ENCODE measurements around the gene PDGFRB. TPM values are rescaled to one million over a fixed set of nuclear protein-coding genes. Genes with fewer than 3 reads are reported as not detected.

Gene PDGFRB
- polyA plus RNA-seq, 1 experiment, result 276 TPM

GRCh38 chr5:150104550-150104870 lies 51.1 kb downstream of the PDGFRB start:
- POLR2A ChIA-PET, result no interaction called here
- no peak for DNase-seq (ENCODE audit: low read depth)
- no peak for TF ChIP-seq CTCF (IDR thresholded peaks at IDR 0.05; ENCODE audit: insufficient read depth, low read depth, low read length)
- no peak overlapping the region for H3K4me3 ChIP-seq (ENCODE audit: low read depth, low read length)
- CTCF ChIA-PET, result no interaction called here
- H3K27me3 ChIP-seq (ENCODE audit: control insufficient read depth, insufficient read depth, low read length), result no peaks in the 10 kb centered on the region
- no peaks in the 10 kb centered on the region for H3K36me3 ChIP-seq (ENCODE audit: control insufficient read depth, insufficient read depth, low read length)

- TF ChIP-seq CTCF (IDR thresholded peaks at IDR 0.05; ENCODE audit: insufficient read depth, low read depth, low read length), result no peak
- CTCF ChIA-PET, result interaction anchor here (1.3 kb wide), 1 partner anchor 8 kb away, joined by 5 read pairs; no protein-coding TSS in a partner anchor
- Histone ChIP-seq H3K27me3 (ENCODE audit: control insufficient read depth, insufficient read depth, low read length) (no peaks in the 10 kb centered on the region), H3K4me3 (ENCODE audit: low read depth, low read length) (no peak overlapping the region), H3K36me3 (ENCODE audit: control insufficient read depth, insufficient read depth, low read length) (no peaks in the 10 kb centered on the region)
- POLR2A ChIA-PET, result no interaction called here
- no peak for DNase-seq (ENCODE audit: low read depth)
Measured at GRCh38 chr5:150103678-150104549, 51.7 kb downstream of the PDGFRB start.

GRCh38 chr5:150101023-150101422 lies 54.6 kb downstream of the PDGFRB start:
- Histone ChIP-seq H3K36me3 (ENCODE audit: control insufficient read depth, insufficient read depth, low read length) (no peaks in the 10 kb centered on the region), H3K27me3 (ENCODE audit: control insufficient read depth, insufficient read depth, low read length) (peaks cover 2% of the 10 kb centered on the region; the same call in 1 of the 2 replicates), H3K4me3 (ENCODE audit: low read depth, low read length) (no peak overlapping the region)
- TF ChIP-seq CTCF (IDR thresholded peaks at IDR 0.05; ENCODE audit: insufficient read depth, low read depth, low read length), result no peak
- POLR2A ChIA-PET, result no interaction called here
- DNase-seq (ENCODE audit: low read depth), result no peak
- CTCF ChIA-PET, result no interaction called here

GRCh38 chr5:150097152-150097551 lies 58.5 kb downstream of the PDGFRB start:
- Histone ChIP-seq H3K36me3 (ENCODE audit: control insufficient read depth, insufficient read depth, low read length) (no peaks in the 10 kb centered on the region), H3K27me3 (ENCODE audit: control insufficient read depth, insufficient read depth, low read length) (peaks cover 2% of the 10 kb centered on the region; the same call in 1 of the 2 replicates), H3K4me3 (ENCODE audit: low read depth, low read length) (no peak overlapping the region)
- no peak for DNase-seq (ENCODE audit: low read depth)
- no peak for TF ChIP-seq CTCF (IDR thresholded peaks at IDR 0.05; ENCODE audit: insufficient read depth, low read depth, low read length)
- POLR2A ChIA-PET, result no interaction called here
- CTCF ChIA-PET, result interaction anchor here (1.5 kb wide), 1 partner anchor 10 kb away, joined by 3 read pairs; no protein-coding TSS in a partner anchor

GRCh38 chr5:150092159-150092787 lies 63.4 kb downstream of the PDGFRB start:
- TF ChIP-seq CTCF (IDR thresholded peaks at IDR 0.05; ENCODE audit: insufficient read depth, low read depth, low read length), result no peak
- CTCF ChIA-PET, result no interaction called here

More at GRCh38 chr5:150092159-150092787, 63.4 kb downstream of the PDGFRB start:
- Histone ChIP-seq H3K4me3 (ENCODE audit: low read depth, low read length) (no peak overlapping the region), H3K36me3 (ENCODE audit: control insufficient read depth, insufficient read depth, low read length) (no peaks in the 10 kb centered on the region), H3K27me3 (ENCODE audit: control insufficient read depth, insufficient read depth, low read length) (peaks cover 5% of the 10 kb centered on the region)
- POLR2A ChIA-PET, result no interaction called here
- DNase-seq (ENCODE audit: low read depth), result no peak

Data from BJ (cell line).